Right kidney (tissue), 9 donors: ENCODE measurements around the gene C2CD4C.
"Not testable (repeated sequence)": the region's sequence is repeated elsewhere in the genome, so short reads cannot be mapped to it uniquely, and the experiment has no call there.

Experiments used
- DNase-seq: peaks from one replicate; pipeline ENCODE4 v3.0.0-alpha.2; 2016
- long read RNA-seq, 8 donors: transcript quantifications; one replicate each; lab custom pipeline, GENCODE V29; 2026

C2CD4C gene, protein sequence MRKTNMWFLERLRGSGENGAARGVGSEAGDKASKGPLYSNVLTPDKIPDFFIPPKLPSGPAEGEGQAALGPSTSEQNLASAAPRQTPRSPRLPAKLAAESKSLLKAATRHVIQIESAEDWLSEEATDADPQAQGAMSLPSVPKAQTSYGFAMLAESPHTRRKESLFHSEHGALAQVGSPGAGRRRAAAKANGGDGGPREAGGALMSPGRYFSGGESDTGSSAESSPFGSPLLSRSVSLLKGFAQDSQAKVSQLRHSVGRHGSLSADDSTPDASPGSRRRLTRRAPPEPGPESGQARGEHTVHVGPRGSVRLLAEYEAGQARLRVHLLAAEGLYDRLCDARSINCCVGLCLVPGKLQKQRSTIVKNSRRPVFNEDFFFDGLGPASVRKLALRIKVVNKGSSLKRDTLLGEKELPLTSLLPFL
- long read RNA-seq, donor 1, partial matches to known transcripts = 0 of 1 reads
- long read RNA-seq, donor 1, other reads (novel, unspliced or antisense) = 0 of 1 reads
- long read RNA-seq, donor 2, partial matches to known transcripts = 0 of 1 reads
- long read RNA-seq, donor 2, other reads (novel, unspliced or antisense) = 0 of 1 reads
- long read RNA-seq, donor 3 = 0 reads
- long read RNA-seq, donor 4 = 0 reads
- long read RNA-seq, donor 5, transcript C2CD4C-201 (2 exons, 3,129 nt) = major isoform, 5 of 5 reads
- long read RNA-seq, donor 5, partial matches to known transcripts = 0 of 5 reads
- long read RNA-seq, donor 5, other reads (novel, unspliced or antisense) = 0 of 5 reads
- long read RNA-seq, donor 6, partial matches to known transcripts = 0 of 1 reads
- long read RNA-seq, donor 6, other reads (novel, unspliced or antisense) = 0 of 1 reads
- long read RNA-seq, donor 7 = 0 reads
- long read RNA-seq, donor 8 = 0 reads

DNA sequence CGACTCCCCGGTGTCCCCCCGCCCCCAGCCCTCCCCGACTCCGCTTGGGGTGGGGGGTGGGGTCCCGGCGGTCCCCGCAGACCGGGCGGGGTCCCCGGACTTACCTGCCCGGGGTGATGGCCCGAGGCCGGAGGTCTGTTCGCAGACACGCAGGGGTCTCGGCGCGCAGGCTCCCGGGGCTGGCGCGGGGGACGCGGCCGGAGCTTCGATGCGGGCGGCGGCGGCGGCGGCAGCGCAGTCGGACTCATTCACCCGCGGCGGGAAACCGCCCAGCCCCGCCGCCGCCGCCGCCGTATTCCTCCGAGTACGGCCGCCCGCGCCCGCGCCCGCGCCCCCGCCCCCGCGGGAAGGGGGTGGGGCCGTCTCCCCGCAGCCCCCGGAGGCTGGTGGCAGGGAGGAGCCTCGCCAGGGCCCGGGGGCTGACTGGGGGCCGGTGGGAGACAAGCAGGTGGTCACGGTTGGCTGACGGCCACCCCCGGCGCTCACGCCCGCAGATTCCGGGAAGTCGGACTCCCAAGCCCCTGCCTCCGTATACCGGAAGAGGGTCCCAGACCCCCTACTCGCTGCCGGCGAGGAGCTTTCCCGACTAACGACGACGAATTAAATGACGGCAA is at the start of gene C2CD4C:
TSS of gene C2CD4C (minus strand) at position 246 of the 614 bp plus-strand sequence. CDS start 786 bp downstream, outside the sequence.
- no peak for DNase-seq

- no peak for DNase-seq
Observed at GRCh38 chr19:458091-459042, 49.4 kb upstream of the C2CD4C start.

DNA sequence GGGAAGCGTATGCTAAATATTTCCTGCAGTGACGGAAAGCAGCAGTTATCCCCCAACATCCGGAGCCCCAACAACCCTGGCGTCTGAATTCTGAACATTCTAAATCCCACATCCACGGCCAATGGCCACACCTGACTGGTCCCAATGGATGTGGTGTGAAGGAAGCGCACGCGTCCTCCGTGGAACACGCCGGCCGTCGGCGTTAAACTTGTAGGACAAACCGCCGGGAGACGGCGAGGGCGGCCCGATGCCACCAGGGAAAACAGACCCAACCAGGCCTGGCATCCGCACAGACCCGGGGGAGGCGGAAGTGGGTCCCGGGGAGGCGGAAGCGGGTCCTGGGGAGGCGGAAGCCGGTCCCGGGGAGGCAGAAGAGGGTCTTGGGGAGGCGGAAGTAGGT is 48.7 kb upstream of the C2CD4C start:
- DNase-seq = no peak

GRCh38 chr19:456547-457110 is 47.7 kb upstream of the C2CD4C start:
- no peak for DNase-seq

- no peak for DNase-seq
Observed at GRCh38 chr19:455851-456546, 47.1 kb upstream of the C2CD4C start.

DNA sequence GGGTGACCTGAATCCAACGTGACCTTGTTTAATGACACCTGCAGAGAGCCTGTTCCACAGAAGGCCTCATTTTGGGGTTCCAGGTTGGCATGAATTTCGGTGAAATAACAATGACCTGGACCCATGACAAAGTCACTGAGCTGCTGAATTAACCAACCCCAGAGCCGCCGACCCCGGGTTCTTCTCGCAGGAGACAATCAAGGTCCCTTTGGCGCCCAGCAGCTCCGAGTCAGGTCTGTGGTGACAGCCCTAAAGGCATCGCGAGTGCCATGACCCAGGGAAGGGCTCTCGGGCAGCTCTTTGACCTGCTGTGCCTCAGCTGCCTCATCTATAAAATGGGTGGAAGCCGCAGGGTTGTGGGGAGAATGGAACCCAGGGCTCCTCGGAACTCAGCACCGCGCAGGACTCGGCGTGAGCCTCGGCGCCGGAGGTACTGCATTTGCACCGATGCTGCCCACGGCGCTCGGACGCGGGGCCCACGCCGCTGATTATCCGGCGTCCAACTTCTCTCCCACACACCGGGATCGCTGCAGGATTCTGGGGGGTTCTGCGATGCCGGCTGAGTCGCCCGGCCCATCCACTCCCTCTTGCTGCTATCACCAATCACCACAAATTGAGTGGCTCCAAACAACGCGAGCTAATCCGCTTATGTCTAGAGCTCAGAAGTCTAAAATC is 46.2 kb upstream of the C2CD4C start:
- DNase-seq = no peak

- no peak for DNase-seq
Observed at GRCh38 chr19:453606-454005, 44.7 kb upstream of the C2CD4C start.

- no peak for DNase-seq
Observed at GRCh38 chr19:452829-453228, 43.9 kb upstream of the C2CD4C start.

DNA sequence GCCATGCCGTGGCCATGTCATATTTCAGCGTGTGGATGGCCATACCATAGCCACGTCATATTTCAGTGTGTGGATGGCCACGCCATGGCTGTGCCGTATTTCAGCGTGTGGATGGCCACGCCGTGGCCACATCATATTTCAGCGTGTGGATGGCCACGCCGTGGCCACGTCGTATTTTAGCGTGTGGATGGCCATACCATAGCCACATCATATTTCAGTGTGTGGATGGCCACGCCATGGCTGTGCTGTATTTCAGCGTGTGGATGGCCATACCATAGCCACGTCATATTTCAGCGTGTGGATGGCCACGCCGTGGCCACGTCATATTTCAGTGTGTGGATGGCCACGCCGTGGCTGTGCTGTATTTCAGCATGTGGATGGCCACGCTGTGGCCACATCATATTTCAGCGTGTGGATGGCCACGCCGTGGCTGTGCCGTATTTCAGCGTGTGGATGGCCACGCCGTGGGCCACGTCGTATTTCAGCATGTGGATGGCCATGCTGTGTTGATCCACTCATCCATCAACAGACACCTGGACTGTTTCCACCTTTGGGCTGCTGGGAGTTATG is 42.0 kb upstream of the C2CD4C start:
- DNase-seq = not testable (repeated sequence)

DNA sequence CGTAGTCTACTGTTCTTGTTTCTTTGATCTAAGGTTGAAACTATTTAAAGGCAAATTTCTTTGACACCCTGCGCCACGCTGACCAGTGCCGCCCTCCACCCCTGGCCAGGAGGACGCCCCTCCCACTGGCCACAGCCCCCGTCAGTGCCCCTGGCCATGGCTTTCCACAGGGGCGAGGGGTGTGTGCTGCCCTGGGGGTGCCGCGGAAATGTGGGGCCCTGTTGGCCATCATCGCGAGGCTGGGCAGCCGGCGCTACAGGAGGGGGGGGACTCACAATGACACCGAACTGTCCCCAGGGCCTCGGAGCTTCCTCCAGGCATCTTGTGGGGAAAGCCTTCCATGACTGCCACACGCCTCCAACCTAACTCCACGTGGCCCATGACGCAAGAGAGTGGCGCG is 41.0 kb upstream of the C2CD4C start:
- DNase-seq = no peak

DNA sequence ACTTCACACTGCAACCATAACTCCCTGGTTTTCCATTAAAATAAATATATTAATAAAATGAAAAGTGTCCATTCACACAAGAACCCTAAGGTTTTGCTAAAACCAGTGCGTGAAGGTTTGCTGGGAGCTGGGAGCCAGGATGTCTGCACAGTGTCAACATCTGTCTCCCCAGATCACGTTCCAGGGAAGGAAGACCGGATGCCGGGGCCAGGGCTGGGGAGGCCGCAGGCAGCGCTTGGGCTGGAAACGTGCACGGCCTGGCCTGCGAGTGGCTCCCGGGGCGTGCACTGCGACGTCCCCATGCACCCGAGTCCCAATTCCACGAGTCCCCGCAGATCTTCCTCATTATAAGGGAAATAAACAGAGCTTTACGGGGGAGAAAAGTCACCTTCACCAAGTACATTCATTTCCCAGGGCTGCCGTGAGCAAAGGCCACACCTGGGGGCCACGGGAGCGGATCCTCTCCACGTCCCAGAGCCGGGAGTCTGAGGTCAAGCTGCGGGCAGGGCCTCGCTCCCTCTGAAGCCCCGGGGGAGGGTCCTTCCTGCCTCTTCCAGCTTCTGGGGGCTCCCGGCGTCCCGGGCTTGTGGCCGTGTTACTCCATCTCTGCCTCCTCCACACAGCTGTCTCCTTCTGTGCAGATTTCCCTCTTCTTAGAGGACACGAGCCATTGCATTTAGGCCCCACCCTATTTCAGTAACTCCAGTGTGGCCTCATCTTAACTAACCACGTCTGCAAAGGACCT is 39.0 kb upstream of the C2CD4C start:
- peak; percentile 53 for DNase-seq

DNA sequence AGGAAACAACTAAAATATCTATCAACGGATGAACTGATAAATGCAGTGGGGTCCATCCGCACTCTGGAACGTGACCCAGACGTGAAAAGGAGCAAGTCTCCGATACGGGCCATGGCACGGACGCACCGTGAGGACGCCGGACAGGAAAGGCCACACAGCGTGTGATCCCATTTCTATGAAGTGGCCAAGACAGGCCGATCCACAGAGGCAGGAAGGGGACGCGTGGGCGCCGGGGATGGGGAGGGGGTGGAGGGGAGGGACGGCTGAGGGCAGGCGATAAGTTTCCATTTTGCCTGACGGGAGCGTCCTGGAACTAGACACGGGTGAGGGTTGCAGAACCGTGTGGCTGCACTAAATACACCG is 38.1 kb upstream of the C2CD4C start:
- no peak for DNase-seq

- DNase-seq = no peak
Observed at GRCh38 chr19:444677-445210, 35.8 kb upstream of the C2CD4C start.

- no peak for DNase-seq
Observed at GRCh38 chr19:443005-443404, 34.1 kb upstream of the C2CD4C start.

GRCh38 chr19:442085-442484 is 33.1 kb upstream of the C2CD4C start:
- DNase-seq = no peak

GRCh38 chr19:441213-441836 is 32.4 kb upstream of the C2CD4C start:
- DNase-seq = no peak

- no peak for DNase-seq
Observed at GRCh38 chr19:440391-441212, 31.7 kb upstream of the C2CD4C start.
